HEK293 (cell line): ENCODE results near the gene NR2F1-AS1.

Experiments used
- ATF2 ChIP-seq: fragments of 450-650 bp; formaldehyde crosslinking; IDR thresholded peaks from 2 replicates; pipeline ENCODE4 v1.5.1; 2016; ENCODE audit warnings: missing biosample characterization, missing genetic modification characterization, low read depth
- EGR2 ChIP-seq: fragments of 450-650 bp; formaldehyde crosslinking; IDR thresholded peaks from 2 replicates; pipeline ENCODE4 v1.5.1; 2016; ENCODE audit warnings: low read depth, missing biosample characterization, missing genetic modification characterization
- FEZF1 ChIP-seq: fragments of 450-650 bp; formaldehyde crosslinking; IDR thresholded peaks from 2 replicates; pipeline ENCODE4 v1.5.1; 2016; ENCODE audit warnings: missing biosample characterization, missing genetic modification characterization
- INSM2 ChIP-seq: fragments of 450-650 bp; formaldehyde crosslinking; IDR thresholded peaks from 2 replicates; pipeline ENCODE4 v1.5.1; 2016; ENCODE audit warnings: missing biosample characterization, missing genetic modification characterization
- REPIN1 ChIP-seq: fragments of 450-650 bp; formaldehyde crosslinking; IDR thresholded peaks from 2 replicates; pipeline ENCODE4 v1.5.1; 2017; ENCODE audit warnings: missing biosample characterization, missing genetic modification characterization, low read depth
- SETDB1 ChIP-seq: IDR thresholded peaks from one replicate; pipeline ENCODE4 v1.6.1; 2017; ENCODE audit warnings: mild to moderate bottlenecking, low read length, moderate library complexity, mixed read lengths; ENCODE audit not compliant: insufficient read length
- TSHZ1 ChIP-seq: fragments of 450-650 bp; formaldehyde crosslinking; IDR thresholded peaks from 2 replicates; pipeline ENCODE4 v1.5.1; 2016; ENCODE audit warnings: missing biosample characterization, missing genetic modification characterization, borderline replicate concordance
- ZBTB44 ChIP-seq: fragments of 450-650 bp; IDR thresholded peaks from 2 replicates; pipeline ENCODE4 v1.5.1; 2018; ENCODE audit warnings: missing biosample characterization, mild to moderate bottlenecking, missing genetic modification characterization
- ZFP37 ChIP-seq: fragments of 450-650 bp; formaldehyde crosslinking; IDR thresholded peaks from 2 replicates; pipeline ENCODE4 v1.5.1; 2016; ENCODE audit warnings: missing biosample characterization, missing genetic modification characterization
- ZFP69B ChIP-seq: fragments of 450-650 bp; formaldehyde crosslinking; IDR thresholded peaks from 2 replicates; pipeline ENCODE4 v1.5.1; 2016; ENCODE audit warnings: missing biosample characterization, missing genetic modification characterization
- ZNF146 ChIP-seq: fragments of 450-650 bp; formaldehyde crosslinking; IDR thresholded peaks from 2 replicates; pipeline ENCODE4 v1.5.1; 2016; ENCODE audit warnings: missing biosample characterization, missing genetic modification characterization
- ZNF155 ChIP-seq: fragments of 450-650 bp; formaldehyde crosslinking; IDR thresholded peaks from 2 replicates; pipeline ENCODE4 v1.5.1; 2016; ENCODE audit warnings: missing biosample characterization, missing genetic modification characterization
- ZNF169 ChIP-seq: fragments of 450-650 bp; formaldehyde crosslinking; IDR thresholded peaks from 2 replicates; pipeline ENCODE4 v1.5.1; 2016; ENCODE audit warnings: missing biosample characterization, missing genetic modification characterization
- ZNF175 ChIP-seq: fragments of 450-650 bp; formaldehyde crosslinking; IDR thresholded peaks from 2 replicates; pipeline ENCODE4 v1.5.1; 2016; ENCODE audit warnings: missing biosample characterization, missing genetic modification characterization
- ZNF248 ChIP-seq: fragments of 450-650 bp; formaldehyde crosslinking; IDR thresholded peaks from 2 replicates; pipeline ENCODE4 v1.5.1; 2017; ENCODE audit warnings: missing biosample characterization, missing genetic modification characterization
- ZNF292 ChIP-seq: fragments of 450-650 bp; formaldehyde crosslinking; IDR thresholded peaks from 2 replicates; pipeline ENCODE4 v1.5.1; 2016; ENCODE audit warnings: low read depth, missing biosample characterization, missing genetic modification characterization, borderline replicate concordance
- ZNF324 ChIP-seq: fragments of 450-650 bp; formaldehyde crosslinking; IDR thresholded peaks from 2 replicates; pipeline ENCODE4 v1.5.1; 2016; ENCODE audit warnings: missing biosample characterization, missing genetic modification characterization
- ZNF398 ChIP-seq: fragments of 450-650 bp; formaldehyde crosslinking; IDR thresholded peaks from 2 replicates; pipeline ENCODE4 v1.5.1; 2017; ENCODE audit warnings: missing biosample characterization, missing genetic modification characterization
- ZNF416 ChIP-seq: fragments of 450-650 bp; formaldehyde crosslinking; IDR thresholded peaks from 2 replicates; pipeline ENCODE4 v1.5.1; 2016; ENCODE audit warnings: missing biosample characterization, missing genetic modification characterization
- ZNF473 ChIP-seq: fragments of 450-650 bp; formaldehyde crosslinking; IDR thresholded peaks from 2 replicates; pipeline ENCODE4 v1.5.1; 2017; ENCODE audit warnings: missing biosample characterization, missing genetic modification characterization
- ZNF600 ChIP-seq: fragments of 450-650 bp; formaldehyde crosslinking; IDR thresholded peaks from 2 replicates; pipeline ENCODE4 v1.5.1; 2016; ENCODE audit warnings: missing biosample characterization, missing genetic modification characterization
- ZNF610 ChIP-seq: fragments of 450-650 bp; formaldehyde crosslinking; IDR thresholded peaks from 2 replicates; pipeline ENCODE4 v1.5.1; 2016; ENCODE audit warnings: missing biosample characterization, missing genetic modification characterization, borderline replicate concordance
- ZNF621 ChIP-seq: fragments of 450-650 bp; formaldehyde crosslinking; IDR thresholded peaks from 2 replicates; pipeline ENCODE4 v1.5.1; 2017; ENCODE audit warnings: missing biosample characterization, missing genetic modification characterization
- ZNF670 ChIP-seq: fragments of 450-650 bp; formaldehyde crosslinking; IDR thresholded peaks from 2 replicates; pipeline ENCODE4 v1.5.1; 2016; ENCODE audit warnings: missing biosample characterization, missing genetic modification characterization, low read depth
- ZNF76 ChIP-seq: fragments of 450-650 bp; formaldehyde crosslinking; IDR thresholded peaks from 2 replicates; pipeline ENCODE4; 2016; ENCODE audit warnings: low read depth, missing biosample characterization, missing genetic modification characterization, borderline replicate concordance
- ZNF791 ChIP-seq: fragments of 450-650 bp; formaldehyde crosslinking; IDR thresholded peaks from 2 replicates; pipeline ENCODE4 v1.5.1; 2016; ENCODE audit warnings: missing biosample characterization, missing genetic modification characterization
- ZNF792 ChIP-seq: fragments of 450-650 bp; formaldehyde crosslinking; IDR thresholded peaks from 2 replicates; pipeline ENCODE4 v1.5.1; 2016; ENCODE audit warnings: missing biosample characterization, missing genetic modification characterization
- ZXDB ChIP-seq: fragments of 450-650 bp; formaldehyde crosslinking; IDR thresholded peaks from 2 replicates; pipeline ENCODE4 v1.5.1; 2016; ENCODE audit warnings: missing biosample characterization, missing genetic modification characterization

NR2F1-AS1 gene

GRCh38 chr5:93582677-93583438, 1.8 kb upstream of the NR2F1-AS1 start, which contains the start of gene NR2F1 (continued):
- TF ChIP-seq SETDB1 (no peak), ZNF416 (tag by site-specific recombination) (0 out of 2 replicates have a peak, but pooled peaks have one; percentile 32), EGR2 (tag by site-specific recombination) (peak; percentile 87), TSHZ1 (peak; percentile 99), ZNF600 (tag by site-specific recombination) (peak; percentile 68), ZNF146 (peak; percentile 42), ZNF791 (tag by site-specific recombination) (no peak), ZNF76 (peak; percentile 71), ZNF169 (peak; percentile 79; the same call in 1 of the 2 replicates), ZNF292 (tag by site-specific recombination) (no peak), ZFP37 (tag by site-specific recombination) (peak; percentile 80; the same call in 1 of the 2 replicates), ZNF610 (tag by site-specific recombination) (peak; percentile 87), ZNF670 (tag by site-specific recombination) (peak; percentile 68; the same call in 1 of the 2 replicates), ZNF398 (peak; percentile 99), ZNF175 (tag by site-specific recombination) (no peak), ATF2 (tag by site-specific recombination) (peak; percentile 78), ZNF155 (tag by site-specific recombination) (no peak), FEZF1 (tag by site-specific recombination) (peak; percentile 84), ZXDB (tag by site-specific recombination) (peak; percentile 88), ZNF473 (tag by site-specific recombination) (peak; percentile 86), ZNF621 (tag by site-specific recombination) (no peak), ZFP69B (tag by site-specific recombination) (peak; percentile 85), REPIN1 (tag by site-specific recombination) (no peak; the same call in 1 of the 2 replicates), ZNF248 (tag by site-specific recombination) (no peak), ZNF324 (tag by site-specific recombination) (peak; percentile 91), ZBTB44 (tag by site-specific recombination) (no peak; the same call in 1 of the 2 replicates), INSM2 (tag by site-specific recombination) (peak; percentile 98), ZNF792 (tag by site-specific recombination) (no peak)
